Hematopoietic multipotent progenitor cell (in vitro differentiated cells): Measurements from ENCODE around the gene IQCK. TPM values are rescaled to one million over a fixed set of nuclear protein-coding genes. Genes with fewer than 3 reads are reported as not detected.

ENCODE experiments used
- DNase-seq, 3 donors: peaks; one replicate each; pipeline ENCODE4 v3.0.0-alpha.2; 2011 to 2015; ENCODE audit warnings: low read depth in 2 of 3, low spot score in 2 of 3
- small RNA-seq: library from RNA; depleted of rRNA; stranded (forward); fragments of <200 nt; gene quantifications from one replicate; pipeline ENCODE3, GENCODE V24; 2012
- total RNA-seq: library from RNA; depleted of rRNA; stranded (reverse); fragments of >200 nt; gene quantifications from one replicate; pipeline ENCODE4 v1.2.3, GENCODE V29; 2012

Gene IQCK
- total RNA-seq, 1 donor = 2.7 TPM

DNA sequence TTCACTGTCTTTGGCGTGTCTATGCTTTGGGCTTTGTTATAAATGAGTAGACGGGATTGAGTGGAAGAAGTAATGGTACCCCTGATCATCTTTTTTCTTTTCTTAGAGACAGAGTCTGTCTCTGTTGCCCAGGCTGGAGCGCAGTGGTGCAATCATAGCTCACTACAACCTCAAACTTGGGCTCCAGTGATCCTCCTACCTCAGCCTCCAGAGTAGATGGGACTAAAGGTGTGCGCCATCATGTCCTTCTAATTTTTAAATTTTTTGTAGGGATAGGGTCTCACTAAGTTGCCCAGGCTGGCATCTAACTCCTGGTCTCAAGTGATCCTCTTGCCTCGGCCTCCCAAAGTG is 181.5 kb downstream of the IQCK start:
- DNase-seq = no peak

DNA sequence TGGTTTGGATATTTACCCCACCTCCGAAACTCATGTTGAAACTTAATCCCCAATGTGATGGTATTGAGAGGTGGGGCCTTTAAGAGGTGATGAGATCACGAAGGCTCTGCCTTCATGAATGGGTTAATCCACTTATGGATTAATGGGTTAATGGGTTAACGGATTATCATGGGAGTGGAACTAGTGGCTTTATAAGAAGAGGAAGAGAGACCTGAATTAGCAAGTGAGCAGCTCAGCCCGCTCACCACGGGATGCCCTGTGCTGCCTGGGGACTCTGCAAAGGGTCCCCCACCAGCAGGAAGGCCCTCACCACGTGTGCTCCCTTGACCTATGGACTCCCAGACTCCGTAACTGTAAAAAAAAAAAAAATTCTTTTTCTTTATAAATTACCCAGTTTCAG is 183.1 kb downstream of the IQCK start:
- no peak for DNase-seq

DNA sequence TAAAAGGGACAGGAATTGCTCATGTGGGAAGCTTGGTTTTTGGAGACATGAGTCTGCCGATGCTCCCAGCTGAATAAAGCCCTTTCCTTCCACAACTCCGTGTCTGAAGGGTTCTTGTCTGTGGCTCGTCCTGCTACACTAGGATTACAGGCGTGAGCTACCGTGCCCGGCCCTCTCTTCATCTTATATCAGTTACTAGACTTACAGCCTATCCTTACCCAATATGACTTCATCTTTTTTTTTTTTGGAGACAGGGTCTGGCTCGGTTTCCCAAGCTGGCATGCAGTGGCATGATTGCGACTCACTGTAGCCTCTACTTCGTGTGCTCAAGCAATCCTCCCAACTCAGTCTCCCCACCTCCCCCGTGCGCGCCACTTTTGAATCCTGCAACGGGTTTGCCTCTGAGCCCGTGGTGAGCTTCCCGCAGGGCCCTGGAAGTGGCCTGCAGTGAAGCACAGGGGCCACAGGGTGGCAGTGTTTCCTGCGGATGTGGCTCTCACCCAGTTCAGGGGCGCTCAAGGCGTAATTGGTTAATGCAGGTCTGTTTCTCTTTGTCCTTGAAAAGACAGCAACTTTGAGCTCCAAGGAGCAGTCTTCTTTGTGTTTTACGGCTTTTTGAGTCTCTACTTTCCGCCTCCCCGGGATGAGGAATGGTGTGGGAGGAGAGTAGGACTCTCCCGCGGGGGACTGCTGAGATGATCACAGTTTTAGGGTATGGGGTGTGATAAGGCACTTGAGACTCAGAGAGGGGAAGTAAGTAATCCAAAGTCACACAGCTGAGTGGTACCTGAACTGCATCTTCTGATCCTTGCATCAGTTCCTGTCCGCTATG is 189.3 kb downstream of the IQCK start:
- DNase-seq = peak; percentile 49 to 83 (median 64)

Small RNA genes lying within 50 kb of the gene (small RNA-seq; reads per million reads assigned to genes)
- not detected for gene LARP7P2

Other genes with a start within 250 kb of the IQCK start
- gene GDE1, start 196.2 kb upstream of the IQCK start, total RNA-seq = 27.7 TPM
- gene CCP110, start 194.3 kb upstream of the IQCK start, total RNA-seq = 8.9 TPM
- 27.5 TPM for gene VPS35L, start 162.6 kb upstream of the IQCK start, total RNA-seq
- 4.3 TPM for gene KNOP1, start within 50 bp of the IQCK start, total RNA-seq
- under 0.01 TPM for gene GPRC5B, start 166.6 kb downstream of the IQCK start, total RNA-seq